Memory B cell (primary cell): ENCODE data around the gene AFAP1L2.

Experiments used
- ATAC-seq: fragments of 150-1000 bp; cut with Tn5 transposase; 2 replicates; pipeline ENCODE4 v1.10.0; 2021; ENCODE audit warnings: low read depth, mild to moderate bottlenecking, moderate library complexity
- DNase-seq, 2 donors: peaks; one replicate each; pipeline ENCODE4 v3.0.0; 2022; ENCODE audit warnings: low spot score in 2 of 2
- H3K27ac Mint-ChIP-seq: one replicate; pipeline ENCODE4 v1.8.0; 2022; ENCODE audit warnings: mild to moderate bottlenecking, moderate library complexity, mixed read lengths
- H3K27me3 Mint-ChIP-seq: one replicate; pipeline ENCODE4 v1.8.0; 2022; ENCODE audit warnings: mixed read lengths
- H3K36me3 Mint-ChIP-seq: one replicate; pipeline ENCODE4 v1.8.0; 2022; ENCODE audit warnings: mild to moderate bottlenecking, mixed read lengths
- H3K4me1 Mint-ChIP-seq: one replicate; pipeline ENCODE4 v1.8.0; 2022; ENCODE audit warnings: mixed read lengths
- H3K4me3 Mint-ChIP-seq: one replicate; pipeline ENCODE4 v1.8.0; 2022; ENCODE audit warnings: mild to moderate bottlenecking, moderate library complexity, mixed read lengths
- H3K9me3 Mint-ChIP-seq: one replicate; pipeline ENCODE4 v1.8.0; 2022; ENCODE audit warnings: mixed read lengths

AFAP1L2 gene

GRCh38 chr10:114319406-114320248 is 84.7 kb downstream of the AFAP1L2 start:
- ATAC-seq (no peak), DNase-seq (no peak)
- no peaks in the 10 kb centered on the region for H3K4me1 Mint-ChIP-seq
- no peak overlapping the region for H3K4me3 Mint-ChIP-seq
- no peaks in the 10 kb centered on the region for H3K36me3 Mint-ChIP-seq
- peaks cover 10% of the 10 kb centered on the region for H3K27me3 Mint-ChIP-seq
- no peak overlapping the region for H3K27ac Mint-ChIP-seq
- H3K9me3 Mint-ChIP-seq: no peaks in the 10 kb centered on the region

GRCh38 chr10:114316744-114317143 is 87.6 kb downstream of the AFAP1L2 start:
- Mint-ChIP-seq H3K27me3 (peaks cover 9% of the 10 kb centered on the region), H3K36me3 (no peaks in the 10 kb centered on the region), H3K4me3 (no peak overlapping the region), H3K27ac (no peak overlapping the region), H3K4me1 (no peaks in the 10 kb centered on the region), H3K9me3 (no peaks in the 10 kb centered on the region)
- DNase-seq (no peak), ATAC-seq (no peak)

- Mint-ChIP-seq H3K27me3 (peaks cover 9% of the 10 kb centered on the region), H3K4me3 (no peak overlapping the region), H3K27ac (no peak overlapping the region), H3K36me3 (no peaks in the 10 kb centered on the region), H3K9me3 (no peaks in the 10 kb centered on the region), H3K4me1 (no peaks in the 10 kb centered on the region)
- DNase-seq (no peak), ATAC-seq (no peak)
Measured at GRCh38 chr10:114315566-114316420, 88.5 kb downstream of the AFAP1L2 start.

GRCh38 chr10:114313866-114314265 is 90.4 kb downstream of the AFAP1L2 start:
- DNase-seq: no peak
- H3K36me3 Mint-ChIP-seq: no peaks in the 10 kb centered on the region
- no peaks in the 10 kb centered on the region for H3K4me1 Mint-ChIP-seq
- no peak overlapping the region for H3K27ac Mint-ChIP-seq
- H3K4me3 Mint-ChIP-seq: no peak overlapping the region
- H3K9me3 Mint-ChIP-seq: no peaks in the 10 kb centered on the region
- ATAC-seq: no peak
- peaks cover 9% of the 10 kb centered on the region for H3K27me3 Mint-ChIP-seq

GRCh38 chr10:114313139-114313538 is 91.2 kb downstream of the AFAP1L2 start:
- ATAC-seq (no peak), DNase-seq (no peak)
- Mint-ChIP-seq H3K9me3 (no peaks in the 10 kb centered on the region), H3K36me3 (no peaks in the 10 kb centered on the region), H3K4me3 (no peak overlapping the region), H3K4me1 (no peaks in the 10 kb centered on the region), H3K27me3 (peaks cover 8% of the 10 kb centered on the region), H3K27ac (no peak overlapping the region)

GRCh38 chr10:114311496-114312209 is 92.6 kb downstream of the AFAP1L2 start:
- Mint-ChIP-seq H3K27ac (no peak overlapping the region), H3K27me3 (peaks cover 6% of the 10 kb centered on the region), H3K9me3 (no peaks in the 10 kb centered on the region), H3K4me1 (no peaks in the 10 kb centered on the region), H3K4me3 (no peak overlapping the region), H3K36me3 (no peaks in the 10 kb centered on the region)
- ATAC-seq (no peak), DNase-seq (no peak)

GRCh38 chr10:114311023-114311422 is 93.3 kb downstream of the AFAP1L2 start:
- no peak for ATAC-seq
- no peak for DNase-seq
- Mint-ChIP-seq H3K4me1 (no peaks in the 10 kb centered on the region), H3K9me3 (no peaks in the 10 kb centered on the region), H3K4me3 (no peak overlapping the region), H3K27ac (no peak overlapping the region), H3K36me3 (no peaks in the 10 kb centered on the region), H3K27me3 (peaks cover 1% of the 10 kb centered on the region)

- DNase-seq: no peak
- Mint-ChIP-seq H3K36me3 (no peaks in the 10 kb centered on the region), H3K27me3 (no peaks in the 10 kb centered on the region), H3K9me3 (no peaks in the 10 kb centered on the region), H3K4me3 (no peak overlapping the region), H3K4me1 (no peaks in the 10 kb centered on the region), H3K27ac (no peak overlapping the region)
- ATAC-seq: no peak
Measured at GRCh38 chr10:114310346-114310745, 94.0 kb downstream of the AFAP1L2 start.

- H3K27ac Mint-ChIP-seq: no peak overlapping the region
- peaks cover 5% of the 10 kb centered on the region for H3K4me1 Mint-ChIP-seq
- H3K4me3 Mint-ChIP-seq: no peak overlapping the region
- ATAC-seq (no peak), DNase-seq (no peak)
- H3K9me3 Mint-ChIP-seq: no peaks in the 10 kb centered on the region
- no peaks in the 10 kb centered on the region for H3K36me3 Mint-ChIP-seq
- no peaks in the 10 kb centered on the region for H3K27me3 Mint-ChIP-seq
Measured at GRCh38 chr10:114309364-114309651, 95.0 kb downstream of the AFAP1L2 start.

GRCh38 chr10:114308531-114309363 is 95.6 kb downstream of the AFAP1L2 start:
- DNase-seq (no peak), ATAC-seq (no peak)
- Mint-ChIP-seq H3K4me1 (peaks cover 10% of the 10 kb centered on the region), H3K36me3 (no peaks in the 10 kb centered on the region), H3K9me3 (no peaks in the 10 kb centered on the region), H3K27me3 (no peaks in the 10 kb centered on the region), H3K27ac (no peak overlapping the region), H3K4me3 (no peak overlapping the region)

- no peak overlapping the region for H3K4me3 Mint-ChIP-seq
- H3K27me3 Mint-ChIP-seq: no peaks in the 10 kb centered on the region
- no peak overlapping the region for H3K27ac Mint-ChIP-seq
- H3K9me3 Mint-ChIP-seq: no peaks in the 10 kb centered on the region
- H3K36me3 Mint-ChIP-seq: no peaks in the 10 kb centered on the region
- peaks cover 13% of the 10 kb centered on the region for H3K4me1 Mint-ChIP-seq
- no peak for ATAC-seq
- DNase-seq: no peak
Measured at GRCh38 chr10:114307731-114308130, 96.6 kb downstream of the AFAP1L2 start.

GRCh38 chr10:114306116-114306973 is 98.0 kb downstream of the AFAP1L2 start:
- H3K36me3 Mint-ChIP-seq: peaks cover 4% of the 10 kb centered on the region
- DNase-seq (no peak), ATAC-seq (no peak)
- H3K27me3 Mint-ChIP-seq: no peaks in the 10 kb centered on the region
- H3K9me3 Mint-ChIP-seq: no peaks in the 10 kb centered on the region
- peaks cover 13% of the 10 kb centered on the region for H3K4me1 Mint-ChIP-seq
- no peak overlapping the region for H3K27ac Mint-ChIP-seq
- no peak overlapping the region for H3K4me3 Mint-ChIP-seq

GRCh38 chr10:114305521-114305925 is 98.8 kb downstream of the AFAP1L2 start:
- DNase-seq (no peak), ATAC-seq (no peak)
- Mint-ChIP-seq H3K4me3 (peak overlapping the region; percentile 90), H3K9me3 (no peaks in the 10 kb centered on the region), H3K27ac (no peak overlapping the region), H3K4me1 (peaks cover 13% of the 10 kb centered on the region), H3K36me3 (peaks cover 4% of the 10 kb centered on the region), H3K27me3 (no peaks in the 10 kb centered on the region)
